HFFc6 (cell line): ENCODE results near the gene TRIM27. TPM values are rescaled to one million over a fixed set of nuclear protein-coding genes. Genes with fewer than 3 reads are reported as not detected.
A peak's percentile ranks its signal among the peaks of the same experiment; 100 is the strongest.

Source experiments
- DNase-seq: peaks from one replicate; pipeline ENCODE4 v3.0.0-alpha.2; 2018
- H3K27ac Mint-ChIP-seq: 2 replicates; pipeline ENCODE4 v1.8.0; 2020; ENCODE audit warnings: mild to moderate bottlenecking, mixed read lengths
- H3K27me3 Mint-ChIP-seq: 2 replicates; pipeline ENCODE4 v1.8.0; 2021; ENCODE audit warnings: mild to moderate bottlenecking, moderate library complexity, mixed read lengths; ENCODE audit not compliant: insufficient read depth
- H3K36me3 Mint-ChIP-seq: 2 replicates; pipeline ENCODE4 v1.8.0; 2021; ENCODE audit warnings: low read depth, mixed read lengths
- H3K4me1 Mint-ChIP-seq: 2 replicates; pipeline ENCODE4 v1.8.0; 2020; ENCODE audit warnings: low read depth, mixed read lengths
- H3K4me3 Mint-ChIP-seq: 2 replicates; pipeline ENCODE4 v1.8.0; 2020; ENCODE audit warnings: mild to moderate bottlenecking, moderate library complexity, mixed read lengths
- H3K9me3 Mint-ChIP-seq: 2 replicates; pipeline ENCODE4 v1.8.0; 2020; ENCODE audit warnings: mild to moderate bottlenecking, mixed read lengths
- total RNA-seq, 6 experiments: library from RNA; stranded (reverse); fragmentation: NEBNext Ultra II Directional; extraction: Animal tissue kit (Norgen Biotek cat#: 25700); gene quantifications; 2 replicates in 1 of 6; 3 replicates in 5 of 6; pipeline ENCODE4 v1.2.3, GENCODE V29; 2021
- TF ChIP-seq, protein P1 (sequence below): fragments of 200-600 bp; sonication (generic); IDR thresholded peaks from 2 replicates; pipeline ENCODE4 v1.5.0; 2021; ENCODE audit warnings: antibody characterized with exemption, mild to moderate bottlenecking

The TRIM27 gene
- total RNA-seq, 6 experiments from 2014 or later = 35.9 to 40.6 (median 39.3) TPM

DNA sequence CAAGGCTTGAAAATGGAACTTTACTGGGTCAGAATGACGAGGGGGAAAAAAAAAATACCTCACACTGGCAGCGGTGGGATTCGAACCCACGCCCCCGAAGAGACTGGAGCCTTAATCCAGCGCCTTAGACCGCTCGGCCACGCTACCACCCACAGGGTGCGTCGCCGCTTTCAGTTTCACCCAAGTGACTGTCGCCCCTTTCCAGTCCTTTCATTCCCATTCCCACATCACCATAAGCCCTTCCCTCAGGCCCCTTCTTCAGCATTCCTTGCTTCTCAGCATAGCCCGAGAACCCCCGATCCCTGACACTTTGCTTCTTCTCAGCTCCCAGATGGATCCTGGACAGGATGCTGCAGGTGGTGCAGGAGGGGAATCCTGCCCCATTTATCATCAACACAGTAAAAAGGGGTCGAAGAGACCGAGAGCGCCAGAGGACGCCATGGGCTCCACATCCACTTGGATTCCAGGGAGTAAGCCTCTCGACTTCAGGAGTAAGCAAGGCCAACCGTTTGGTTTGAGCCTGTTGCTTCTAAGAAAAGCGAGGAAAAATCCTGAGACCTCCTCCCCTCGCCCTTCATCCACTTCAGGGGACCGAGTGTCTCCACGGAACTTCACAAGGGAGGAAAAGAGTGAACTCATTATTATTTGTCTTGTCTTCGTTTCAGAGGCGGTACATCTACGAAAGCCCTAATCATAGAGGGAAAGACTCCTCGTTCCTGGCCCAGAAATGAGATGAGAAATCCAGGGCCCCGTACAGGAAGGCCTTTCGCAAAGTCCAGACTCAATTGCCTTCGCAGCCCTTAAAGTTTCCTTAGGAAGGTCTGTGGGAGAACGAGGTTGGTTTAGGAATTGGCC, 20.0 kb upstream of the TRIM27 start:
- peak overlapping the region; percentile 86 for H3K27ac Mint-ChIP-seq
- DNase-seq = peak; percentile 76
- H3K36me3 Mint-ChIP-seq = no peaks in the 10 kb centered on the region
- peak overlapping the region; percentile 94 for H3K4me3 Mint-ChIP-seq
- H3K27me3 Mint-ChIP-seq = peaks cover 13% of the 10 kb centered on the region
- TF ChIP-seq, protein P1, sequence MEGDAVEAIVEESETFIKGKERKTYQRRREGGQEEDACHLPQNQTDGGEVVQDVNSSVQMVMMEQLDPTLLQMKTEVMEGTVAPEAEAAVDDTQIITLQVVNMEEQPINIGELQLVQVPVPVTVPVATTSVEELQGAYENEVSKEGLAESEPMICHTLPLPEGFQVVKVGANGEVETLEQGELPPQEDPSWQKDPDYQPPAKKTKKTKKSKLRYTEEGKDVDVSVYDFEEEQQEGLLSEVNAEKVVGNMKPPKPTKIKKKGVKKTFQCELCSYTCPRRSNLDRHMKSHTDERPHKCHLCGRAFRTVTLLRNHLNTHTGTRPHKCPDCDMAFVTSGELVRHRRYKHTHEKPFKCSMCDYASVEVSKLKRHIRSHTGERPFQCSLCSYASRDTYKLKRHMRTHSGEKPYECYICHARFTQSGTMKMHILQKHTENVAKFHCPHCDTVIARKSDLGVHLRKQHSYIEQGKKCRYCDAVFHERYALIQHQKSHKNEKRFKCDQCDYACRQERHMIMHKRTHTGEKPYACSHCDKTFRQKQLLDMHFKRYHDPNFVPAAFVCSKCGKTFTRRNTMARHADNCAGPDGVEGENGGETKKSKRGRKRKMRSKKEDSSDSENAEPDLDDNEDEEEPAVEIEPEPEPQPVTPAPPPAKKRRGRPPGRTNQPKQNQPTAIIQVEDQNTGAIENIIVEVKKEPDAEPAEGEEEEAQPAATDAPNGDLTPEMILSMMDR = no peak
- peaks cover 53% of the 10 kb centered on the region for H3K4me1 Mint-ChIP-seq
- H3K9me3 Mint-ChIP-seq = no peaks in the 10 kb centered on the region

DNA sequence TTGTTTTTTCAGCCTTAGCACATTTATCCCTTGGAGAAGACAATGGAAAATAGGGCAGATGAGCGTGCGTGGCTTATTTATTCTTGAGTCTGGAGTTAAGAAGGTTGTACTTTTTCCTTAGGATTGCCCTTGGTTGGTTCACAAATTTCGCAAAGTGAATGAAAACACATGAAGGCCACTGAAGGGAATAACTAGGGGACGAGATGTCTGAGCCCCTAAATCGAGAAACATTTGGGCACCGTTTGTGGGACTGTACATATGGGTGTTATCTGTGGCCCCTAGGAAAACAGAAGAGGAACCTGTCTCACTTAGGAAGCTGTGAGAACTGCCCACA, 19.4 kb upstream of the TRIM27 start:
- TF ChIP-seq, protein P1 = no peak
- peak overlapping the region; percentile 94 for H3K4me3 Mint-ChIP-seq
- H3K27me3 Mint-ChIP-seq = peaks cover 13% of the 10 kb centered on the region
- no peak for DNase-seq
- H3K9me3 Mint-ChIP-seq = no peaks in the 10 kb centered on the region
- H3K4me1 Mint-ChIP-seq = peaks cover 48% of the 10 kb centered on the region
- no peaks in the 10 kb centered on the region for H3K36me3 Mint-ChIP-seq
- no peak overlapping the region; the same call in 1 of the 2 replicates for H3K27ac Mint-ChIP-seq

GRCh38 chr6:28941684-28942448, 18.1 kb upstream of the TRIM27 start:
- H3K36me3 Mint-ChIP-seq = no peaks in the 10 kb centered on the region
- H3K27me3 Mint-ChIP-seq = peaks cover 13% of the 10 kb centered on the region
- no peak for DNase-seq
- H3K4me3 Mint-ChIP-seq = peak overlapping the region; percentile 94
- H3K27ac Mint-ChIP-seq = peak overlapping the region; percentile 88; the same call in 1 of the 2 replicates
- TF ChIP-seq, protein P1 = no peak
- H3K9me3 Mint-ChIP-seq = no peaks in the 10 kb centered on the region
- peaks cover 39% of the 10 kb centered on the region for H3K4me1 Mint-ChIP-seq

DNA sequence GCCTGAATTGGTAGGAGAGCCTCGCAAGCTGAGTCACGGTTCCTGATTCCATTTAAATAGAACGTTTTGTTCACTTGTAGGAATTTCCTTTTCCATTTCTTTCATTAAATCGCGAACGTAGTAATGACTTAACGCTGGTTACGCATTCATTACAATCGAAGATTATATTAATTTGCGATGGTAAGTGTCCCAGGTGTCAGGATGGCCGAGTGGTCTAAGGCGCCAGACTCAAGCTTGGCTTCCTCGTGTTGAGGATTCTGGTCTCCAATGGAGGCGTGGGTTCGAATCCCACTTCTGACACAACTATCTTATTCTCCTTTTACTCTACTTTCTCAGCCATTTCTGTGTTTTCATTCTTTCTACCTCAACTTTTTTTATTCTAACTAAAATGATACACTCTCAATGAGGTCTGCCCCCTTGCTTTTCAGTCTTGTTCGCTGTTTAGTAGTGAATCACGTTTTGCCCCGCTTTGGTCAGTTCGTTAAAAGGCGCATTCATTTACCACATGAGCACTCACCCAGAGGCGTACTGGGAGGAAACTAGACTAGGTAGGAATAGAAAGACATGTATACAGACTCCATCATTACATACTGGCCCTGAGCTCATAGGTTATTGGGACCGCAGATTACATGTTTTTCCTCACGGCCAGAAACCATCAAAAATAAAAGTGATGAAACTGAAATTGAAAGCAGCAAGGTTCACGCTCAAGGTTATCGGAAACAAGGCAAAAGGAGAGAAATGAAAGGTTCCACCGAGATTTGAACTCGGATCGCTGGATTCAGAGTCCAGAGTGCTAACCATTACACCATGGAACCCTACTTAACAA, 17.3 kb upstream of the TRIM27 start:
- H3K27ac Mint-ChIP-seq = peak overlapping the region; percentile 88
- no peaks in the 10 kb centered on the region for H3K9me3 Mint-ChIP-seq
- H3K4me3 Mint-ChIP-seq = peak overlapping the region; percentile 94
- TF ChIP-seq, protein P1 = no peak
- DNase-seq = peak; percentile 87
- H3K4me1 Mint-ChIP-seq = peaks cover 35% of the 10 kb centered on the region
- no peaks in the 10 kb centered on the region for H3K36me3 Mint-ChIP-seq
- H3K27me3 Mint-ChIP-seq = peaks cover 13% of the 10 kb centered on the region

DNA sequence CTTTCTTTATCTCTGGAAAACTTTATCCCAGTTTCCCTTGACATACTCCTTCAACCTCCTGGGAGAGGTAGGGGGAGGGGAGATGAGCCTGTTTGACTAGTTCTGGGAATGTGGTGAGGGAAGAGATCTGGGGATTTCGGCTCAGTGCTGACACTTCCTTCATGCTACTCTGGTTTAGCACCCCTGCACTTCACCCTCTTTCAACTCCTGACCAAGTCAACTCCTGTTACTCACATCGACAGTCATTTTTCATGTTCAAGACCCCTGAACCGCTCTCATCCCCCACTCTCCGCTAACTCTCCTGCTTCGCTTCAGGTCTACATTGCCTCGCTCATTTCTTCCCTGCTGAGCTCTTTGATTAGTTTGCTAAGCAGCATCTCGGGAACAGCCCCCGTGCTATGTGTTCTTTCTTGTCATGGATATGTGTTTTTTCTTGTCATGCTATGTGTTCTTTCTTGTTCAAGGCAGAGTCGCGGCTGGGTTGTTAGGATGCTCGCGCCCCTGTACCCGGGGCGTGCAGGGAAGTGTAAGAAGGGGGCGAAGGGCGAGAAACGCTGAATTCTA, 16.6 kb upstream of the TRIM27 start:
- TF ChIP-seq, protein P1 = no peak
- Mint-ChIP-seq H3K36me3 (no peaks in the 10 kb centered on the region), H3K4me1 (peaks cover 34% of the 10 kb centered on the region), H3K4me3 (peak overlapping the region; percentile 94), H3K27me3 (peaks cover 13% of the 10 kb centered on the region), H3K9me3 (no peaks in the 10 kb centered on the region), H3K27ac (peak overlapping the region; percentile 88)
- no peak for DNase-seq
